NT2/D1 (cell line): Measurements from ENCODE around the gene ADISSP.
A peak's percentile ranks its signal among the peaks of the same experiment; 100 is the strongest.

Experiments
- DNase-seq: peaks from one replicate; pipeline ENCODE4 v3.0.0-alpha.2; 2011; ENCODE audit warnings: low read depth, low spot score
- H3K27me3 ChIP-seq: 2 replicates; pipeline ENCODE4 v1.6.0; 2011; ENCODE audit warnings: mild to moderate bottlenecking; ENCODE audit not compliant: insufficient read length, insufficient read depth
- H3K36me3 ChIP-seq: 2 replicates; pipeline ENCODE4 v1.6.1; 2011; ENCODE audit warnings: mild to moderate bottlenecking, low read length, mixed read lengths; ENCODE audit not compliant: insufficient read depth, insufficient read length
- H3K4me1 ChIP-seq: 2 replicates; pipeline ENCODE4 v1.5.1; 2011; ENCODE audit not compliant: insufficient read depth, insufficient read length
- H3K4me3 ChIP-seq: 2 replicates; pipeline ENCODE4 v1.5.1; 2011; ENCODE audit warnings: low read depth; ENCODE audit not compliant: insufficient read length
- H3K9ac ChIP-seq: 2 replicates; pipeline ENCODE4 v1.6.0; 2011; ENCODE audit warnings: low read depth; ENCODE audit not compliant: insufficient read length
- H3K9me3 ChIP-seq: 2 replicates; pipeline ENCODE4 v1.5.1; 2011; ENCODE audit warnings: mild to moderate bottlenecking, low read length; ENCODE audit not compliant: insufficient read depth
- SUZ12 ChIP-seq: IDR thresholded peaks from 2 replicates; pipeline ENCODE4 v1.6.1; 2011; ENCODE audit not compliant: insufficient read length, insufficient read depth; ENCODE audit errors: extremely low read depth
- YY1 ChIP-seq: IDR thresholded peaks from 2 replicates; pipeline ENCODE4 v1.6.1; 2011; ENCODE audit not compliant: insufficient read length, insufficient read depth
- ZNF274 ChIP-seq: IDR thresholded peaks from 2 replicates; pipeline ENCODE4 v1.6.1; 2011; ENCODE audit warnings: mild to moderate bottlenecking, low read depth, low read length

Gene ADISSP

GRCh38 chr20:3752386-3752759 lies 15.2 kb downstream of the ADISSP start:
- no peaks in the 10 kb centered on the region for H3K9me3 ChIP-seq
- peaks cover 4% of the 10 kb centered on the region for H3K4me1 ChIP-seq
- H3K27me3 ChIP-seq, result peaks cover 7% of the 10 kb centered on the region
- H3K4me3 ChIP-seq, result peak overlapping the region; percentile 12
- H3K36me3 ChIP-seq, result peaks cover 51% of the 10 kb centered on the region
- no peak for DNase-seq
- peak overlapping the region; percentile 4 for H3K9ac ChIP-seq
- no peak for TF ChIP-seq SUZ12
- no peak for TF ChIP-seq YY1
- no peak for TF ChIP-seq ZNF274

DNA sequence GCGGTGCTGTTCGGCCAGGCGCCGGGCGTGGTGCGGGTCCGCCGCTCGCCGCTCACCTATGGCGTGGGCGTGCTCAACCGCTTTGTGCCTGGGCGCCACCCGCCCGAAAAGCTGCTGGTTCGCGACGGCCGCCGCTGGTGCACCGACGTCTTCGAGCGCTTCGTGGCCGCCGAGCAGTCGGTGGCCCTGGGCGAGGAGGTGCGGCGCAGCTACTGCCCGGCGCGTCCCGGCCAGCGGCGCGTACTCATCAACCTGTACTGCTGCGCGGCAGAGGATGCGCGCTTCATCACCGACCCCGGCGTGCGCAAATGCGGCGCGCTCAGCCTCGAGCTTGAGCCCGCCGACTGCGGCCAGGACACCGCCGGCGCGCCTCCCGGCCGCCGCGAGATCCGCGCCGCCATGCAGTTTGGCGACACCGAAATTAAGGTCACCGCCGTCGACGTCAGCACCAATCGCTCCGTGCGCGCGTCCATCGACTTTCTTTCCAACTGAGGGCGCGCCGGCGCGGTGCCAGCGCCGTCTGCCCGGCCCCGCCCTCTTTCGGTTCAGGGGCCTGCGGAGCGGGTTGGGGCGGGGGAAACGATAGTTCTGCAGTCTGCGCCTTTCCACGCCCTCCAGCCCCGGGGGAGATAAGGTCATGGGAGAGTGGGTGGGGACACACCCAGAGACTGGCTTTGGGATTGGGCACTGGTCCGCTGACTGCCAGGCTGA lies 15.7 kb downstream of the ADISSP start:
- Histone ChIP-seq H3K27me3 (peaks cover 7% of the 10 kb centered on the region), H3K9me3 (no peaks in the 10 kb centered on the region), H3K36me3 (peaks cover 53% of the 10 kb centered on the region), H3K4me1 (peaks cover 4% of the 10 kb centered on the region), H3K4me3 (peak overlapping the region; percentile 37), H3K9ac (peak overlapping the region; percentile 64)
- no peak for TF ChIP-seq ZNF274
- TF ChIP-seq SUZ12, result no peak
- no peak for TF ChIP-seq YY1
- DNase-seq, result peak; percentile 40

- peak overlapping the region; percentile 64 for H3K9ac ChIP-seq
- H3K27me3 ChIP-seq, result peaks cover 7% of the 10 kb centered on the region
- peak overlapping the region; percentile 37 for H3K4me3 ChIP-seq
Measured at GRCh38 chr20:3751305-3751674, 16.3 kb downstream of the ADISSP start.

DNA sequence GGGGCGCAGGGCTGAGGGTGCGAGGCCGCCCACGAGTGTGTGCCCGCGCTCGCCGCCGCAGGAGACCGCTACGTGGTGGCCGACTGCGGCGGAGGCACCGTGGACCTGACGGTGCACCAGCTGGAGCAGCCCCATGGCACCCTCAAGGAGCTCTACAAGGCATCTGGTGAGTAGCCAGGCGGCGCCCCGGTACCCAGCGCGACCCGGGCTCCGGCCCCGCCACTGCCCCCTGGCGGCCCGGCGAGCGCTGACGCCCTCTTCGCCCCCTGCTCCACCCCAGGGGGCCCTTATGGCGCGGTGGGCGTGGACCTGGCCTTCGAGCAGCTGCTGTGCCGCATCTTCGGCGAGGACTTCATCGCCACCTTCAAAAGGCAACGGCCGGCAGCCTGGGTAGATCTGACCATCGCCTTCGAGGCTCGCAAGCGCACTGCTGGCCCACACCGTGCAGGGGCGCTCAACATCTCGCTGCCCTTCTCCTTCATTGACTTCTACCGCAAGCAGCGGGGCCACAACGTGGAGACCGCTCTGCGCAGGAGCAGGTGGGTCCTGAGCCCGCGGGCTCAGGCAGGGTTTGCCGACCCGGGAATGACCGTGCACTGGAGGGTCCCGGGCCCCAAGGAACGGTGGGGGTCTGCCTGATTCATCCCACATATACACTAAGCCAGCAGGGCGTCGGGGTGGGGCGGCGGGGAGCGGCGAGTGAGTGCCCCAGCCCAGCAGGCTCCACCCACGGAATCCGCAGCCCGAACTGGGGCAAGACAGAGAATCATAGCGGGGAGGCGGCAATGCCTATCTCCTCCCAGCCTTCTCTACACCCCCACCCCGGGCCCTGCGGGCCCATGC lies 17.6 kb downstream of the ADISSP start:
- Histone ChIP-seq H3K27me3 (peaks cover 7% of the 10 kb centered on the region), H3K4me3 (no peak overlapping the region), H3K4me1 (peaks cover 4% of the 10 kb centered on the region), H3K36me3 (peaks cover 42% of the 10 kb centered on the region), H3K9ac (no peak overlapping the region), H3K9me3 (no peaks in the 10 kb centered on the region)
- TF ChIP-seq SUZ12 (no peak), YY1 (no peak), ZNF274 (no peak)
- DNase-seq, result no peak

More at GRCh38 chr20:3751305-3751674, 16.3 kb downstream of the ADISSP start:
- TF ChIP-seq SUZ12 (no peak), YY1 (no peak), ZNF274 (no peak)
- peaks cover 51% of the 10 kb centered on the region for H3K36me3 ChIP-seq
- DNase-seq, result no peak
- no peaks in the 10 kb centered on the region for H3K9me3 ChIP-seq
- H3K4me1 ChIP-seq, result peaks cover 4% of the 10 kb centered on the region

DNA sequence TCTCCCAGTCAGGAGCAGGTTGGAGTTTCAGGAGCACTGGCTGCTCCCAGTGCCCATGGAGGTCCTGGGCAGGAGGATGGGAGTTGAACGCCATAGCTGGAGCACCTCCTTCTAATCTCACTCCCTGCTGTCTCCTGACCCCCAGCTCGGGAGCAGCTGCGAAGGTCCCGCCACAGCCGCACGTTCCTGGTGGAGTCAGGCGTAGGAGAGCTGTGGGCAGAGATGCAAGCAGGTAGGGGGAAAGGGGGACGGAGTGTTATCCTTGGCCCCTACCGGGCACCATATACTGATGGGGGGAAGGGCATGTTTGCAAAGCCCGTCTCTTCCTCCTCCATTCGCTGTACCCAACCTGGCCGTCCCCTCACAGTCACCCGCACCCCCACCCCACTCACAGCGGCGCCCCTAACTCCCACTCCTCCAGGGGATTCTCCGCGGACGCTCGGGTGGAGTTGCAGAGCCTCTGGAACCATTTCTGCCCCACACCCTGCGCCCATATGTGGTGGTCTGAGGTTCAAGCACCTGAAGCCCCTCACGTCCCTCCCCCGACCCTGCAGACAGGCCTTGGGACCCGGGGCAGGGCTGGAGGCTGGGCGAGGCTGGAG lies 18.4 kb downstream of the ADISSP start:
- Histone ChIP-seq H3K4me1 (peaks cover 4% of the 10 kb centered on the region), H3K27me3 (peaks cover 7% of the 10 kb centered on the region), H3K36me3 (peaks cover 35% of the 10 kb centered on the region), H3K9ac (no peak overlapping the region), H3K9me3 (no peaks in the 10 kb centered on the region), H3K4me3 (no peak overlapping the region)
- DNase-seq, result no peak
- TF ChIP-seq ZNF274 (no peak), SUZ12 (no peak), YY1 (no peak)

GRCh38 chr20:3748073-3748472 lies 19.5 kb downstream of the ADISSP start:
- H3K4me3 ChIP-seq, result no peak overlapping the region
- TF ChIP-seq ZNF274, result no peak
- TF ChIP-seq SUZ12, result no peak
- no peak for TF ChIP-seq YY1
- H3K27me3 ChIP-seq, result peaks cover 7% of the 10 kb centered on the region
- no peaks in the 10 kb centered on the region for H3K9me3 ChIP-seq
- H3K4me1 ChIP-seq, result peaks cover 4% of the 10 kb centered on the region
- no peak for DNase-seq
- H3K36me3 ChIP-seq, result peaks cover 29% of the 10 kb centered on the region
- no peak overlapping the region for H3K9ac ChIP-seq

DNA sequence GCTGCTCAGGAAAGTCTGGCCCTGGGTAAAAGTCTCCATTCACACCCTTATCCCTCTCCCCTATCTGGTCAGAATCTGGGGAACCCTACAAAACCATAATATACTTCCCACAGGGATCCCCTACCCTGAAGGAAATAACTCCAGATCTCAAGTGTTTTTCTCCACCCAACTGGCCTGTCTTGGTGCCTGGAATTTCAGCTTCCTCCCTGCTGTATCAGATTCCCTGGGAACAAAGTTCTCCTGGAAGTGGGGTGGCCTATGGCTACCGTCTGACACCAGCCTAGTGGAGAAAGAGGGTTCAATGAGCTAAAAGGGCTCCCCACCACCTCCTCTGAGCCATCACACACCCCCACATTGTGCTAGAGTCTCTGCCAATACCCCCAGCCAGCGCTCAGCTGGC lies 20.1 kb downstream of the ADISSP start:
- no peaks in the 10 kb centered on the region for H3K4me1 ChIP-seq
- DNase-seq, result no peak
- no peak overlapping the region for H3K9ac ChIP-seq
- H3K9me3 ChIP-seq, result no peaks in the 10 kb centered on the region
- H3K36me3 ChIP-seq, result peaks cover 29% of the 10 kb centered on the region
- no peak overlapping the region for H3K4me3 ChIP-seq
- no peak for TF ChIP-seq YY1
- TF ChIP-seq ZNF274, result no peak
- TF ChIP-seq SUZ12, result no peak
- peaks cover 7% of the 10 kb centered on the region for H3K27me3 ChIP-seq
